OCI-LY7 (cell line): ENCODE data around the gene CD247. TPM values are rescaled to one million over a fixed set of nuclear protein-coding genes. Genes with fewer than 3 reads are reported as not detected.

Source experiments
- BruUV-seq: library from RNA; stranded (reverse); fragments of 400-500 nt; replicated peaks from 2 replicates; lab custom pipeline; 2021; lab: Mats Ljungman, UMichigan
- CTCF ChIA-PET: fragments of 300-600 bp; sonication (Branson Sonifier 250); formaldehyde crosslinking; loops from one replicate; lab custom pipeline; 2022; ENCODE audit warnings: antibody characterized with exemption; ENCODE audit not compliant: unreplicated experiment; lab: Charles Lee
- POLR2A ChIA-PET: fragments of 300-600 bp; sonication (Branson Sonifier 250); formaldehyde crosslinking; loops from one replicate; lab custom pipeline; 2022; ENCODE audit warnings: antibody characterized with exemption; lab: Charles Lee
- DNase-seq: peaks from one replicate; pipeline ENCODE4 v3.0.0-alpha.2; 2015; ENCODE audit warnings: low spot score
- H2AFZ ChIP-seq: fragments of 200-600 bp; sonication (generic), shearing (Covaris generic); 2 replicates; pipeline ENCODE4 v1.6.1; 2014; ENCODE audit warnings: mild to moderate bottlenecking, antibody characterized with exemption, low read length, moderate library complexity
- H3K27ac ChIP-seq: fragments of 200-600 bp; sonication (generic); 2 replicates; pipeline ENCODE4 v1.5.1; 2014; ENCODE audit warnings: mixed run types, low read depth, mild to moderate bottlenecking, moderate library complexity, low read length, inconsistent platforms; ENCODE audit not compliant: poor library complexity, severe bottlenecking
- H3K36me3 ChIP-seq: fragments of 200-600 bp; sonication (generic); 2 replicates; pipeline ENCODE4 v1.6.1; 2014; ENCODE audit warnings: mild to moderate bottlenecking, antibody characterized with exemption, low read length, moderate library complexity, mixed read lengths; ENCODE audit not compliant: insufficient read depth
- H3K4me1 ChIP-seq: fragments of 200-600 bp; sonication (generic); 2 replicates; pipeline ENCODE4 v1.5.1; 2014; ENCODE audit warnings: mild to moderate bottlenecking, low read length; ENCODE audit not compliant: insufficient read depth, poor library complexity, severe bottlenecking
- H3K4me2 ChIP-seq: fragments of 200-600 bp; sonication (generic); 2 replicates; pipeline ENCODE4 v1.6.1; 2014; ENCODE audit warnings: mild to moderate bottlenecking, low read length
- H3K4me3 ChIP-seq: fragments of 200-600 bp; sonication (generic); 2 replicates; pipeline ENCODE4 v1.5.1; 2014; ENCODE audit warnings: mild to moderate bottlenecking, low read depth, low read length; ENCODE audit not compliant: poor library complexity, severe bottlenecking
- H3K79me2 ChIP-seq: fragments of 200-600 bp; sonication (generic); 2 replicates; pipeline ENCODE4 v1.6.1; 2016; ENCODE audit warnings: low read depth, mild to moderate bottlenecking, low read length, moderate library complexity, mixed read lengths; ENCODE audit not compliant: insufficient read depth
- H3K9me2 ChIP-seq: fragments of 200-600 bp; sonication (generic); 2 replicates; pipeline ENCODE4 v1.6.1; 2016; ENCODE audit warnings: mild to moderate bottlenecking, low read length, mixed read lengths; ENCODE audit not compliant: insufficient read depth
- H3K9me3 ChIP-seq: fragments of 200-600 bp; sonication (generic); 2 replicates; pipeline ENCODE4 v1.6.1; 2014; ENCODE audit warnings: mild to moderate bottlenecking, mixed run types, low read length, mixed read lengths
- H4K20me1 ChIP-seq: fragments of 200-600 bp; sonication (generic); 2 replicates; pipeline ENCODE4 v1.6.1; 2014; ENCODE audit warnings: mild to moderate bottlenecking, antibody characterized with exemption, low read length, moderate library complexity, mixed read lengths; ENCODE audit not compliant: insufficient read depth
- EZH2phosphoT487 ChIP-seq: fragments of 200-600 bp; sonication (generic); IDR thresholded peaks from 2 replicates; pipeline ENCODE4 v1.6.1; 2018; ENCODE audit warnings: low read depth, borderline replicate concordance, mild to moderate bottlenecking, mixed run types, antibody characterized with exemption, low read length, moderate library complexity, mixed read lengths
- intact Hi-C: fragments of 100-400 bp; cut with micrococcal nuclease; formaldehyde crosslinking; loops from one replicate; pipeline ENCODE4 v1.10.0; 2022; ENCODE audit not compliant: unreplicated experiment
- total RNA-seq, 2 experiments: library from RNA; depleted of rRNA in 1 of 2; stranded (reverse); fragments of >200 nt in 1 of 2; shearing (Covaris generic) in 1 of 2; gene quantifications; 2 replicates each; pipeline ENCODE4 v1.2.3, GENCODE V29; 2014 to 2022
- TF ChIP-seq, protein P1 (sequence below): fragments of 200-600 bp; sonication (generic); conservative IDR thresholded peaks from 2 replicates; pipeline ENCODE4 v1.5.1; 2014; ENCODE audit warnings: mild to moderate bottlenecking, antibody characterized with exemption, low read length, moderate library complexity, mixed read lengths

Gene CD247
- total RNA-seq, 2 experiments from 2014 or later = 1.6 to 2.2 TPM

DNA sequence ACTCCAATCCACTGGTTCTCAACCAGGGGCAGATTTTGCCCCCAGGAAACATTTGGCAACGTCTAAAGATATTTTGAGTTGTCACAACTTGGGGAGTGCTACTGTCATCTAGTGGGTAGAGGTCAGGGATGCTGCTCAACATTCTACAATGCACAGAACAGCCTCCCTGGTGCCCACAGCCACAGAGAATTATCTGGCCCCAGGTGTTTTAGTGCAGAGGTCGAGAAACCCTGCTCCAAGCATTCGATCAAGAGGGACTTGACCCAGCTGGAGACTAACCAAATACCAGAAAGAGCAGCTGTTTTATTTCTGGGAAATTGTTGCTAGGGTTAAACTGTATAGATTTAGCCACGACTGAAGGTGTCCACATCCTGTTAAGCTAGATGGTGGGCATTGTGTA, 19.2 kb downstream of the CD247 start:
- H3K9me2 ChIP-seq = no peaks in the 10 kb centered on the region
- POLR2A ChIA-PET = interaction anchor here (0.5 to 3.9 kb wide), 11 partner anchors 9 to 416 kb away, joined by 3 to 30 read pairs (median 3); partner anchors contain the start of gene CREG1
- no TSS peak for BruUV-seq
- H3K79me2 ChIP-seq = no peaks in the 10 kb centered on the region
- peak overlapping the region; percentile 5; the same call in 1 of the 2 replicates for H2AFZ ChIP-seq
- H3K4me1 ChIP-seq = peaks cover 58% of the 10 kb centered on the region
- CTCF ChIA-PET = no interaction called here
- TF ChIP-seq, protein P1, sequence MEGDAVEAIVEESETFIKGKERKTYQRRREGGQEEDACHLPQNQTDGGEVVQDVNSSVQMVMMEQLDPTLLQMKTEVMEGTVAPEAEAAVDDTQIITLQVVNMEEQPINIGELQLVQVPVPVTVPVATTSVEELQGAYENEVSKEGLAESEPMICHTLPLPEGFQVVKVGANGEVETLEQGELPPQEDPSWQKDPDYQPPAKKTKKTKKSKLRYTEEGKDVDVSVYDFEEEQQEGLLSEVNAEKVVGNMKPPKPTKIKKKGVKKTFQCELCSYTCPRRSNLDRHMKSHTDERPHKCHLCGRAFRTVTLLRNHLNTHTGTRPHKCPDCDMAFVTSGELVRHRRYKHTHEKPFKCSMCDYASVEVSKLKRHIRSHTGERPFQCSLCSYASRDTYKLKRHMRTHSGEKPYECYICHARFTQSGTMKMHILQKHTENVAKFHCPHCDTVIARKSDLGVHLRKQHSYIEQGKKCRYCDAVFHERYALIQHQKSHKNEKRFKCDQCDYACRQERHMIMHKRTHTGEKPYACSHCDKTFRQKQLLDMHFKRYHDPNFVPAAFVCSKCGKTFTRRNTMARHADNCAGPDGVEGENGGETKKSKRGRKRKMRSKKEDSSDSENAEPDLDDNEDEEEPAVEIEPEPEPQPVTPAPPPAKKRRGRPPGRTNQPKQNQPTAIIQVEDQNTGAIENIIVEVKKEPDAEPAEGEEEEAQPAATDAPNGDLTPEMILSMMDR = peak; percentile 60
- TF ChIP-seq EZH2phosphoT487 = no peak
- no peaks in the 10 kb centered on the region for H4K20me1 ChIP-seq
- peak overlapping the region; percentile 74 for H3K4me2 ChIP-seq
- peak overlapping the region; percentile 90 for H3K27ac ChIP-seq
- no peaks in the 10 kb centered on the region for H3K9me3 ChIP-seq
- intact Hi-C loops = no loop called here
- no peaks in the 10 kb centered on the region for H3K36me3 ChIP-seq
- H3K4me3 ChIP-seq = peak overlapping the region; percentile 54
- DNase-seq = peak; percentile 48

DNA sequence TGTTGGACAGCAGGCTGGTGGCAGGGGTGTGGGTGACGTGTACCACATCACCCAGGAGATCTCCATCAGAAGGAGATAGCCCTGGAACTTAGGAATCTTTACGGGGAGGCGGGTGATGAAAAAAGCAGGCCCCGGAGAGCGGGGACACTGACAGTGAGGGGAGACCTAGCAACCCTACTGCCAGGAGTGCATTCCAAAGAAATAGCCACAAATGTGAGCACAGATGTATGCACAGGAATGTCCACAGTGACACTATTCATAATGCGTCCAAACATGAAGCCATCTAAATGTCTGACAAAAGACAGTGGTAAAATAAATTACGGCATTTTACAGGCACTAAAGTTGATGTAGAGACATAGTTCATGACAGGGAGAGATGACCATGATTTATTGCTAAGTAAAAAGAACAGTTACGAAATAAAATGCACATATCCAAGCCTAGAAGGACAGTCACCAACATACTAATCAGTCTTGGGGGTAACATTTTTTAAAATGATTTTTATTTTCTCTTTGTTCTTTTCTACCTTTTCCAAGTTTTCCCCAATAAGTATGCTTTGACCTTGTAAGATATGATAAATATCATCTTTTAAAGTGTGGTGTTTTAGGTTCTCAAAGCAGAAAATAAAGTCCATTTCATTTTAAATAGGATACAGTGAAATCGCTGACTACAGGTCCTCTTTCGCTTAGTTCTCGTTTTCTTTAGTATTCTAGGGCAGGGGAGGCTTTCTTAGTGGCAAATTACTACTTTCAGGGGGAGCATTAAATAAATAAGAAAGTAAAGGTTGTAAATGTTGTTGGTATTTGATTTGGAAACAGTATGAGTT, 21.3 kb downstream of the CD247 start:
- H3K27ac ChIP-seq = no peak overlapping the region
- POLR2A ChIA-PET = no interaction called here

More for the DNA sequence above, 21.3 kb downstream of the CD247 start:
- no peaks in the 10 kb centered on the region for H3K9me3 ChIP-seq
- H3K36me3 ChIP-seq = no peaks in the 10 kb centered on the region
- no peak overlapping the region for H2AFZ ChIP-seq
- BruUV-seq = no TSS peak
- no peaks in the 10 kb centered on the region for H3K79me2 ChIP-seq
- no peaks in the 10 kb centered on the region for H3K9me2 ChIP-seq
- H4K20me1 ChIP-seq = no peaks in the 10 kb centered on the region
- no peak for DNase-seq
- CTCF ChIA-PET = no interaction called here
- H3K4me3 ChIP-seq = no peak overlapping the region
- intact Hi-C loops = no loop called here
- H3K4me2 ChIP-seq = no peak overlapping the region
- peaks cover 45% of the 10 kb centered on the region for H3K4me1 ChIP-seq
- TF ChIP-seq, protein P1 = no peak
- TF ChIP-seq EZH2phosphoT487 = no peak
